Duodenal mucosa (tissue), 2 donors: Measurements from ENCODE around the gene PCDHGA4.
"Not testable (repeated sequence)": the region's sequence is repeated elsewhere in the genome, so short reads cannot be mapped to it uniquely, and the experiment has no call there.

Experiments
- H3K27ac ChIP-seq: one replicate; pipeline ENCODE4 v1.7.0; 2013; ENCODE audit warnings: low read depth, low read length
- H3K27me3 ChIP-seq, 2 donors: one replicate each; pipeline ENCODE4 v1.7.0; 2013; ENCODE audit warnings: low read length in 2 of 2, control low read depth in 1 of 2; ENCODE audit not compliant: insufficient read depth in 2 of 2, control insufficient read depth in 1 of 2
- H3K36me3 ChIP-seq, 2 donors: one replicate each; pipeline ENCODE4 v1.7.0; 2013; ENCODE audit warnings: low read length in 2 of 2, control low read depth in 1 of 2; ENCODE audit not compliant: insufficient read depth in 2 of 2, control insufficient read depth in 1 of 2
- H3K4me1 ChIP-seq, 2 donors: one replicate each; pipeline ENCODE4 v1.7.0; 2013; ENCODE audit warnings: low read length in 2 of 2, control low read depth in 1 of 2; ENCODE audit not compliant: insufficient read depth in 2 of 2, control insufficient read depth in 1 of 2
- H3K4me3 ChIP-seq, 2 donors: one replicate each; pipeline ENCODE4 v1.7.0; 2013; ENCODE audit warnings: low read length in 2 of 2, low read depth in 1 of 2
- H3K9ac ChIP-seq, 2 donors: one replicate each; pipeline ENCODE4 v1.7.0; 2013; ENCODE audit warnings: low read length in 2 of 2, low read depth in 1 of 2
- H3K9me3 ChIP-seq, 2 donors: one replicate each; pipeline ENCODE4 v1.7.0; 2013; ENCODE audit warnings: low read length in 2 of 2, control low read depth in 1 of 2; ENCODE audit not compliant: control insufficient read depth in 1 of 2

PCDHGA4 gene

DNA sequence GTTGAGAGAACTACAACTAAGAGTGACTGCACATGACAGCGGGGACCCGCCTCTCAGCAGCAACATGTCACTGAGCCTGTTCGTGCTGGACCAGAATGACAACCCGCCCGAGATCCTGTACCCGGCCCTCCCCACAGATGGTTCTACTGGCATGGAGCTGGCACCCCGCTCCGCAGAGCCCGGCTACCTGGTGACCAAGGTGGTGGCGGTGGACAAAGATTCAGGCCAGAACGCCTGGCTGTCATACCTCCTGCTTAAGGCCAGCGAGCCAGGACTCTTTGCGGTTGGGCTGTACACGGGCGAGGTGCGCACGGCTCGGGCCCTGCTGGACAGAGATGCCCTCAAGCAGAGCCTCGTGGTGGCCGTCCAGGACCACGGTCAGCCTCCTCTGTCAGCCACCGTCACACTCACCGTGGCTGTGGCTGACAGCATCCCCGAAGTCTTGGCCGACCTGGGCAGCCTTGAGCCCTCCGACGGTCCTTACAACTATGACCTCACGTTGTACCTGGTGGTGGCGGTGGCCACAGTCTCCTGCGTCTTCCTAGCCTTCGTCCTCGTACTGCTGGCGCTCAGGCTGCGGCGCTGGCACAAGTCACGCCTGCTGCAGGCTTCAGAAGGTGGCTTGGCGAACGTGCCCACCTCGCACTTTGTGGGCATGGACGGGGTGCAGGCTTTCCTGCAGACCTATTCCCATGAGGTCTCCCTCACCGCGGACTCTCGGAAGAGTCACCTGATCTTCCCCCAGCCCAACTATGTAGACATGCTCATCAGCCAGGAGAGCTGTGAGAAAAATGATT, 29.8 kb downstream of the PCDHGA4 start:
- peaks cover 22 to 38% of the 10 kb centered on the region in 2 donors for H3K9me3 ChIP-seq
- H3K36me3 ChIP-seq = no peaks in the 10 kb centered on the region
- H3K27ac ChIP-seq = no peak overlapping the region
- no peak overlapping the region for H3K9ac ChIP-seq
- no peak overlapping the region for H3K4me3 ChIP-seq
- H3K27me3 ChIP-seq = peaks cover 0 to 5% of the 10 kb centered on the region in 2 donors
- H3K4me1 ChIP-seq = no peaks in the 10 kb centered on the region

DNA sequence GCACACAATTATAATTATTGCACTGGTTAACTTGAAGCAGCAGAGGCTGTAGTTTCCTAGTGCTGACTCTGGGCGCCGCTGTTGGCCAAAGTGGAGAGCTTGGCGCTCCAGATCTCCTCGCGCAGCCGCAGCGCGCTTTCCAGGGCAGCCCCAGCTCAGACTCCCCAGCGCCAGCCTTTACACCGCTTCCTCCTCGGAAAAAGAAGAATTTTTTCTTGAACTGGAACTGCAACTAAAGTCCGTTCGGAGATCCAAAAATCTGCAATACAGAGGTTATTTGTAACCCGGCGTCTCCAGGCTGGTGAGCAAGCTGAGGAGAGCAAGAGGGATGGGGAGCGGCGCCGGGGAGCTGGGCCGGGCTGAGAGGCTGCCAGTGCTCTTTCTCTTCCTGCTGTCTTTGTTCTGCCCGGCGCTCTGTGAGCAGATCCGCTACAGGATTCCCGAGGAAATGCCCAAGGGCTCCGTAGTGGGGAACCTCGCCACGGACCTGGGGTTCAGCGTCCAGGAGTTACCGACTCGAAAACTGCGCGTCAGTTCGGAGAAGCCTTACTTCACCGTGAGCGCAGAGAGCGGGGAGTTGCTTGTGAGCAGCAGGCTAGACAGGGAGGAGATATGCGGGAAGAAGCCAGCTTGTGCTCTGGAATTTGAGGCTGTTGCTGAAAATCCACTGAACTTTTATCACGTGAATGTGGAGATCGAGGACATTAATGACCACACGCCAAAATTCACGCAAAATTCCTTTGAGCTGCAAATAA, 32.9 kb downstream of the PCDHGA4 start, which contains the start of gene PCDHGB4:
Gene PCDHGB4 (plus strand): TSS at position 142 of the 755 bp plus-strand sequence. CDS start 187 bp downstream, at position 329.
- H3K27me3 ChIP-seq, H3K9ac ChIP-seq, H3K4me1 ChIP-seq, H3K4me3 ChIP-seq, H3K36me3 ChIP-seq, H3K27ac ChIP-seq: not testable (repeated sequence)
- H3K9me3 ChIP-seq = peaks cover 27 to 41% of the 10 kb centered on the region in 2 donors

DNA sequence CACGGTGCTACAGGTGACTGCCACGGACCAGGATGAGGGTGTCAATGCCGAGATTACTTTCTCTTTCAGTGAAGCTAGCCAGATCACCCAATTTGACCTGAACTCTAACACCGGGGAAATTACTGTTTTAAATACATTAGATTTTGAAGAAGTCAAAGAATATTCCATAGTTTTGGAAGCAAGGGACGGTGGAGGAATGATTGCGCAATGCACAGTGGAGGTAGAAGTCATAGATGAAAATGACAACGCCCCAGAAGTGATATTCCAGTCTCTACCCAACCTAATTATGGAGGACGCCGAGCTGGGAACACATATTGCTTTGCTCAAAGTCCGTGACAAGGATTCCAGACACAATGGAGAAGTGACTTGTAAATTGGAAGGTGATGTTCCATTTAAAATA, 33.8 kb downstream of the PCDHGA4 start:
- H3K27ac ChIP-seq = no peak overlapping the region

DNA sequence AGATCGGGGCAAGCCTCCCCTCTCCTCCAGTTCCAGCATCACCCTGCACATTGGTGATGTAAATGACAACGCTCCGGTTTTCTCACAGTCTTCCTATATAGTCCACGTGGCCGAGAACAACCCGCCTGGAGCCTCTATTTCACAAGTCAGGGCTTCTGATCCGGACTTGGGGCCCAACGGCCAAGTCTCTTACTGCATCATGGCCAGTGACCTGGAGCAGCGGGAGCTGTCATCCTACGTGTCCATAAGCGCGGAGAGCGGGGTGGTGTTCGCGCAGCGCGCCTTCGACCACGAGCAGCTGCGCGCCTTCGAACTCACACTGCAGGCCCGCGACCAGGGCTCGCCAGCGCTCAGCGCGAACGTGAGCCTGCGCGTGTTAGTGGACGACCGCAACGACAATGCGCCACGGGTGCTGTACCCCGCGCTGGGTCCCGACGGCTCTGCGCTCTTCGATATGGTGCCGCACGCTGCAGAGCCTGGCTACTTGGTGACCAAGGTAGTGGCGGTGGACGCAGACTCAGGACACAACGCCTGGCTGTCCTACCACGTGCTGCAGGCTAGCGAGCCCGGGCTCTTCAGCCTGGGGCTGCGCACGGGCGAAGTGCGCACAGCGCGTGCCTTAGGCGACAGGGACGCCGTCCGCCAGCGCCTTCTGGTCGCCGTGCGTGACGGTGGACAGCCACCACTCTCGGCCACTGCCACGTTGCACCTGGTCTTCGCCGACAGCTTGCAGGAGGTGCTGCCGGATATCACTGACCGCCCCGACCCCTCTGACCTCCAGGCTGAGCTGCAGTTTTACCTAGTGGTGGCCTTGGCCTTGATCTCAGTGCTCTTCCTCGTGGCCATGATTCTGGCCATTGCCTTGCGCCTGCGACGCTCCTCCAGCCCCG, 34.6 kb downstream of the PCDHGA4 start:
- no peak overlapping the region for H3K27ac ChIP-seq
- peaks cover 39 to 47% of the 10 kb centered on the region in 2 donors for H3K9me3 ChIP-seq
- no peak overlapping the region for H3K4me3 ChIP-seq
- no peak overlapping the region for H3K9ac ChIP-seq
- H3K27me3 ChIP-seq = peaks cover 0 to 5% of the 10 kb centered on the region in 2 donors
- no peaks in the 10 kb centered on the region for H3K36me3 ChIP-seq
- no peaks in the 10 kb centered on the region for H3K4me1 ChIP-seq

More for the DNA sequence above, 33.8 kb downstream of the PCDHGA4 start:
- peaks cover 0 to 5% of the 10 kb centered on the region in 2 donors for H3K27me3 ChIP-seq
- H3K9ac ChIP-seq = no peak overlapping the region
- no peaks in the 10 kb centered on the region for H3K36me3 ChIP-seq
- no peaks in the 10 kb centered on the region for H3K4me1 ChIP-seq
- H3K9me3 ChIP-seq = peaks cover 33 to 43% of the 10 kb centered on the region in 2 donors
- no peak overlapping the region for H3K4me3 ChIP-seq

DNA sequence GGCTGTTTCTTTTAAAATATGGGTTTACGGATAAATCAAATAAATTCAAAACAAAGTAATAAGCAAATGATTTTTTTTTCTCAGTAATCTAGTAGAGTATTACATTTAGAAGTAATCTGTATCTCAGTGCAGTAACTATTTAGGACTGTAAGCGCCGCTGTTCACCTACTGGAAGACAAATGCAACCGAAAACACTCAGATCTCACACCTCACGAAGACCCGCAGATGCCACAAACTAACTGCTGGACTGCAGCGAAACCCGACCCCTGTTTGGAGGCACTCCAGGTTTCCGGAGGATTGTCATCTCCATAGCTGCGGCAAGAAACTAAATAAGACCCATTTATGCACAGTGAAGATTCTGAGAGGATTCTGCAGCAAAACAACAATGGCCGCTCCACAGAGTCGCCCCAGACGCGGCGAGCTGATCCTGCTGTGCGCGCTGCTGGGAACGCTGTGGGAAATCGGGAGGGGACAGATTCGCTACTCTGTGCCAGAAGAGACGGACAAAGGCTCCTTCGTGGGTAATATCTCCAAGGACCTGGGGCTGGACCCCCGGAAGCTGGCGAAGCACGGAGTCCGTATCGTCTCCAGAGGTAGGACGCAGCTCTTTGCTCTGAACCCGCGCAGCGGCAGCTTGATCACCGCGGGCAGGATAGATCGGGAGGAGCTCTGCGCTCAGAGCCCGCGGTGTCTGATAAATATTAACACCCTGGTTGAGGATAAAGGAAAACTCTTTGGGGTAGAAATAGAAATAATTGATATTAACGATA, 37.8 kb downstream of the PCDHGA4 start, which contains the start of gene PCDHGA8:
Gene PCDHGA8 (plus strand): TSS at position 205 of the 770 bp plus-strand sequence. CDS start 181 bp downstream, at position 386.
- no peak within 1 kb of the TSS for H3K9ac ChIP-seq
- no peak within 1 kb of the TSS for H3K27ac ChIP-seq
- H3K27me3 ChIP-seq = no peaks in the 10 kb centered on the region
- no peaks in the 10 kb centered on the region for H3K36me3 ChIP-seq
- no peak within 1 kb of the TSS for H3K4me3 ChIP-seq
- peaks cover 36 to 38% of the 10 kb centered on the region in 2 donors for H3K9me3 ChIP-seq
- H3K4me1 ChIP-seq = no peaks in the 10 kb centered on the region

DNA sequence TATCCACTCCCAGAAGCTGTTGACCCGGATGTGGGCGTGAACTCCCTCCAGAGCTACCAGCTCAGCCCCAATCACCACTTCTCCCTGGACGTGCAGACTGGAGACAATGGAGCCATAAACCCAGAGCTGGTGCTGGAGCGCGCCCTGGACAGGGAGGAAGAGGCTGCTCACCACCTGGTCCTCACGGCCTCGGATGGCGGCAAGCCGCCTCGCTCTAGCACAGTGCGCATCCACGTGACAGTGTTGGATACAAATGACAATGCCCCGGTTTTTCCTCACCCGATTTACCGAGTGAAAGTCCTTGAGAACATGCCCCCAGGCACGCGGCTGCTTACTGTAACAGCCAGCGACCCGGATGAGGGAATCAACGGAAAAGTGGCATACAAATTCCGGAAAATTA, 38.4 kb downstream of the PCDHGA4 start:
- no peaks in the 10 kb centered on the region for H3K27me3 ChIP-seq
- H3K27ac ChIP-seq = no peak overlapping the region
- peaks cover 34 to 36% of the 10 kb centered on the region in 2 donors for H3K9me3 ChIP-seq
- no peak overlapping the region for H3K4me3 ChIP-seq
- no peaks in the 10 kb centered on the region for H3K36me3 ChIP-seq
- H3K9ac ChIP-seq = no peak overlapping the region
- no peaks in the 10 kb centered on the region for H3K4me1 ChIP-seq

DNA sequence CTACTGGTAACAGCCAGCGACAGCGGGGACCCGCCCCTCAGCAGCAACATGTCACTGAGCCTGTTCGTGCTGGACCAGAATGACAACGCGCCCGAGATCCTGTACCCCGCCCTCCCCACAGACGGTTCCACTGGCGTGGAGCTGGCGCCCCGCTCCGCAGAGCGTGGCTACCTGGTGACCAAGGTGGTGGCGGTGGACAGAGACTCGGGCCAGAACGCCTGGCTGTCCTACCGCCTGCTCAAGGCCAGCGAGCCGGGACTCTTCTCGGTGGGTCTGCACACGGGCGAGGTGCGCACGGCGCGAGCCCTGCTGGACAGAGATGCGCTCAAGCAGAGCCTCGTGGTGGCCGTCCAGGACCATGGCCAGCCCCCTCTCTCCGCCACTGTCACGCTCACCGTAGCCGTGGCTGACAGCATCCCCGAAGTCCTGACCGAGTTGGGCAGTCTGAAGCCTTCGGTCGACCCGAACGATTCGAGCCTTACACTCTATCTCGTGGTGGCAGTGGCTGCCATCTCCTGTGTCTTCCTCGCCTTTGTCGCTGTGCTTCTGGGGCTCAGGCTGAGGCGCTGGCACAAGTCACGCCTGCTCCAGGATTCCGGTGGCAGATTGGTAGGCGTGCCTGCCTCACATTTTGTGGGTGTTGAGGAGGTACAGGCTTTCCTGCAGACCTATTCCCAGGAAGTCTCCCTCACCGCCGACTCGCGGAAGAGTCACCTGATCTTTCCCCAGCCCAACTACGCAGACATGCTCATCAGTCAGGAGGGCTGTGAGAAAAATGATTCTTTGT, 39.8 kb downstream of the PCDHGA4 start:
- not testable (repeated sequence) for H3K27me3 ChIP-seq
- H3K4me3 ChIP-seq = peak overlapping the region in 1 of 2 donors; percentile 5

DNA sequence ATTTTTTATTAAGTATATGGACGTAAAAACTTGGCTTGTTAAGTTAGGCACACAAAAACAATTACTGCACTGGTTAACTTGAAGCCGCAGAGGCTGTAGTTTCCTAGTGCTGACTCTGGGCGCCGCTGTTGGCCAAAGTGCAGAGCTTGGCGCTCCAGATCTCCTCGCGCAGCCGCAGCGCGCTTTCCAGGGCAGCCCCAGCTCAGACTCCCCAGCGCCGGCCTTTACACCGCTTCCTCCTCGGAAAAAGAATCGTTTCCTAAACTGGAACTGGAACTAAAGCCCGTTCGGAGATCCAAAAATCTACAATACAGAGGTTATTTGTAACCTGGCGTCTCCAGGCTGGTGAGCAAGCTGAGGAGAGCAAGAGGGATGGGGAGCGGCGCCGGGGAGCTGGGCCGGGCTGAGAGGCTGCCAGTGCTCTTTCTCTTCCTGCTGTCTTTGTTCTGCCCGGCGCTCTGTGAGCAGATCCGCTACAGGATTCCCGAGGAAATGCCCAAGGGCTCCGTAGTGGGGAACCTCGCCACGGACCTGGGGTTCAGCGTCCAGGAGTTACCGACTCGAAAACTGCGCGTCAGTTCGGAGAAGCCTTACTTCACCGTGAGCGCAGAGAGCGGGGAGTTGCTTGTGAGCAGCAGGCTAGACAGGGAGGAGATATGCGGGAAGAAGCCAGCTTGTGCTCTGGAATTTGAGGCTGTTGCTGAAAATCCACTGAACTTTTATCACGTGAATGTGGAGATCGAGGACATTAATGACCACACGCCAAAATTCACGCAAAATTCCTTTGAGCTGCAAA, 43.1 kb downstream of the PCDHGA4 start, which contains the start of gene PCDHGB5:
Gene PCDHGB5 (plus strand): TSS at position 192 of the 796 bp plus-strand sequence. CDS start 181 bp downstream, at position 373.
- not testable (repeated sequence) for H3K27me3 ChIP-seq, H3K9ac ChIP-seq, H3K36me3 ChIP-seq, H3K27ac ChIP-seq, H3K4me1 ChIP-seq
- peaks cover 26 to 38% of the 10 kb centered on the region in 2 donors for H3K9me3 ChIP-seq
- H3K4me3 ChIP-seq = peak within 1 kb of the TSS in 1 of 2 donors; percentile 32

More for the DNA sequence above, 39.8 kb downstream of the PCDHGA4 start:
- not testable (repeated sequence) for H3K4me1 ChIP-seq, H3K36me3 ChIP-seq, H3K9ac ChIP-seq, H3K27ac ChIP-seq
- peaks cover 32 to 34% of the 10 kb centered on the region in 2 donors for H3K9me3 ChIP-seq
